Endodermal cell (in vitro differentiated cells): ENCODE data around the gene LCE3C. TPM values are rescaled to one million over a fixed set of nuclear protein-coding genes. Genes with fewer than 3 reads are reported as not detected.

ENCODE experiments used
- DNase-seq: peaks from one replicate; pipeline ENCODE4 v3.0.0-alpha.2; 2017
- H3K27ac ChIP-seq: 2 replicates; pipeline ENCODE4 v1.5.1; 2013; ENCODE audit warnings: mild to moderate bottlenecking, low read depth, low read length, moderate library complexity
- H3K27me3 ChIP-seq: 2 replicates; pipeline ENCODE4 v1.6.1; 2013; ENCODE audit warnings: mild to moderate bottlenecking, low read length, moderate library complexity; ENCODE audit not compliant: insufficient read depth, control insufficient read depth, poor library complexity, severe bottlenecking
- H3K36me3 ChIP-seq: 2 replicates; pipeline ENCODE4 v1.7.0; 2013; ENCODE audit warnings: mild to moderate bottlenecking, low read length, moderate library complexity; ENCODE audit not compliant: control insufficient read depth, insufficient read depth
- H3K4me1 ChIP-seq: one replicate; pipeline ENCODE4 v1.7.0; 2013; ENCODE audit warnings: low read length; ENCODE audit not compliant: control insufficient read depth, insufficient read depth
- H3K4me3 ChIP-seq: 2 replicates; pipeline ENCODE4 v1.5.1; 2013; ENCODE audit warnings: mild to moderate bottlenecking, low read length, moderate library complexity
- H3K9ac ChIP-seq: 2 replicates; pipeline ENCODE4 v1.6.1; 2013; ENCODE audit warnings: mild to moderate bottlenecking, low read length, moderate library complexity; ENCODE audit not compliant: poor library complexity, severe bottlenecking; ENCODE audit errors: extremely low read depth
- H3K9me3 ChIP-seq: 2 replicates; pipeline ENCODE4 v1.6.1; 2013; ENCODE audit warnings: mild to moderate bottlenecking, low read length, moderate library complexity; ENCODE audit not compliant: control insufficient read depth
- H3K27ac Mint-ChIP-seq: 2 replicates; pipeline ENCODE4 v1.8.0; 2020; ENCODE audit warnings: mixed read lengths
- H3K27me3 Mint-ChIP-seq: 2 replicates; pipeline ENCODE4 v1.8.0; 2021; ENCODE audit warnings: mild to moderate bottlenecking, mixed read lengths; ENCODE audit not compliant: insufficient read depth
- H3K36me3 Mint-ChIP-seq: 2 replicates; pipeline ENCODE4 v1.8.0; 2020; ENCODE audit warnings: low read depth, mixed read lengths
- H3K4me1 Mint-ChIP-seq: 2 replicates; pipeline ENCODE4 v1.8.0; 2020; ENCODE audit warnings: mixed read lengths
- H3K4me3 Mint-ChIP-seq: 2 replicates; pipeline ENCODE4 v1.8.0; 2020; ENCODE audit warnings: mild to moderate bottlenecking, moderate library complexity, mixed read lengths
- H3K9me3 Mint-ChIP-seq: 2 replicates; pipeline ENCODE4 v1.8.0; 2020; ENCODE audit warnings: mild to moderate bottlenecking, mixed read lengths
- WGBS, 2 experiments: methylation state at CpG; one replicate each; pipeline versions ENCODE4 v1.1.5 to v1.1.7; 2013; ENCODE audit warnings: missing lambda C conversion rate in 2 of 2, mixed read lengths in 1 of 2; ENCODE audit not compliant: insufficient coverage in 1 of 2, insufficient read length in 1 of 2; 5-methylcytosine and 5-hydroxymethylcytosine counted together
- total RNA-seq, 2 donors: library from RNA; stranded (reverse); fragmentation: NEBNext Ultra II Directional in 1 of 2; extraction: Animal tissue kit (Norgen Biotek cat#: 25700) in 1 of 2; gene quantifications; 2 replicates in 1 of 2; 3 replicates in 1 of 2; pipeline ENCODE4 v1.2.1, GENCODE V29; 2021
- TF ChIP-seq, protein P1 (sequence below): fragments of 200-600 bp; sonication (generic); conservative IDR thresholded peaks from 2 replicates; pipeline ENCODE4 v1.5.0; 2021; ENCODE audit warnings: antibody characterized with exemption, mild to moderate bottlenecking

Gene LCE3C
- total RNA-seq, 2 donors from 2014 or later: not detected

DNA sequence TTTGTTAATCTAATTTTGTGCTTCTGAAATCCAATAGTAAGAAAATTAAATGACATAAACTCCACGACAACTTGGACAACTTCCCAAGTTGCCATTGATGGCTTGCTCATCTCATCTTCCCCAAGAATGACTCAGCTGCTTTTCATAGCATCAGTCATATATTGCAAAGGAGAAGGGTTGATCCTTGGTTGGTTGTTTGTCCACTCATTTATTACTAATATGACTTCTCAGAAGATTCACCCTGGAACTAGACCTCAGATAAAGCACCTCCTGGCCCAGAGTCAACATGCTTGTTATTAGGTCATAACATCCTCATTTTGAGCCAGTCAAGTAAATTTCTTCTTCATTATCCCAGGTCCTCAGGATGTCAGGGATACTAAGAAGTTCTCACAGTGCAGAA, 17.4 kb upstream of the LCE3C start:
- 67% methylated on average over 1 of the region's 1 CpG; no CpG with 5 or more reads in 1 of the 2 experiments for WGBS, 2 experiments
- peaks cover 88% of the 10 kb centered on the region for H3K9me3 Mint-ChIP-seq

DNA sequence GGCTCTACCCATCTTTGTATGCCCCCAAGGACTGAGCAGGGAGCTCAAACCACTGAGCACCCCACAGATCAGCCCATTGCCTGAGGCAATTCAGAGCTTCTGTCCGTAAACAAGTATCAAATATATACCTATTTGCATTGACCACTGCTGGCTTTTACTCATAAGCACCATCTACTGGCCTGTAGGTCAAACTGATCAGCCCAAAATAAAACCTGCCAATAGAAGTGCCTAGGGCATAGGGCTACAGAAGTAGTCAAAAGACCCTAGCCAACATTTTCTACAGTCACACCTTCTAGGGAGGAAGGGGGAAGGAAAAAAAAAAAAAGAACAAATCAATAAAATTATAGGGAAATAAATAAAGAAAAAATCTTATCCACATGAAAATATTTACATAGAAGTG, 14.4 kb upstream of the LCE3C start:
- Histone ChIP-seq H3K36me3 (no peaks in the 10 kb centered on the region), H3K9ac (no peak overlapping the region), H3K27me3 (no peaks in the 10 kb centered on the region), H3K27ac (no peak overlapping the region), H3K4me1 (no peaks in the 10 kb centered on the region), H3K4me3 (no peak overlapping the region), H3K9me3 (peaks cover 16% of the 10 kb centered on the region)
- Mint-ChIP-seq H3K4me3 (no peak overlapping the region), H3K9me3 (peaks cover 79% of the 10 kb centered on the region), H3K27ac (no peak overlapping the region), H3K27me3 (no peaks in the 10 kb centered on the region), H3K36me3 (no peaks in the 10 kb centered on the region), H3K4me1 (no peaks in the 10 kb centered on the region)
- DNase-seq: no peak
- WGBS, 2 experiments: no CpG with 5 or more reads among the region's 1 CpG
- TF ChIP-seq, protein P1, sequence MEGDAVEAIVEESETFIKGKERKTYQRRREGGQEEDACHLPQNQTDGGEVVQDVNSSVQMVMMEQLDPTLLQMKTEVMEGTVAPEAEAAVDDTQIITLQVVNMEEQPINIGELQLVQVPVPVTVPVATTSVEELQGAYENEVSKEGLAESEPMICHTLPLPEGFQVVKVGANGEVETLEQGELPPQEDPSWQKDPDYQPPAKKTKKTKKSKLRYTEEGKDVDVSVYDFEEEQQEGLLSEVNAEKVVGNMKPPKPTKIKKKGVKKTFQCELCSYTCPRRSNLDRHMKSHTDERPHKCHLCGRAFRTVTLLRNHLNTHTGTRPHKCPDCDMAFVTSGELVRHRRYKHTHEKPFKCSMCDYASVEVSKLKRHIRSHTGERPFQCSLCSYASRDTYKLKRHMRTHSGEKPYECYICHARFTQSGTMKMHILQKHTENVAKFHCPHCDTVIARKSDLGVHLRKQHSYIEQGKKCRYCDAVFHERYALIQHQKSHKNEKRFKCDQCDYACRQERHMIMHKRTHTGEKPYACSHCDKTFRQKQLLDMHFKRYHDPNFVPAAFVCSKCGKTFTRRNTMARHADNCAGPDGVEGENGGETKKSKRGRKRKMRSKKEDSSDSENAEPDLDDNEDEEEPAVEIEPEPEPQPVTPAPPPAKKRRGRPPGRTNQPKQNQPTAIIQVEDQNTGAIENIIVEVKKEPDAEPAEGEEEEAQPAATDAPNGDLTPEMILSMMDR: no peak

More for the DNA sequence above, 17.4 kb upstream of the LCE3C start:
- Mint-ChIP-seq H3K27ac (no peak overlapping the region), H3K36me3 (no peaks in the 10 kb centered on the region), H3K4me1 (no peaks in the 10 kb centered on the region), H3K27me3 (no peaks in the 10 kb centered on the region), H3K4me3 (no peak overlapping the region)
- Histone ChIP-seq H3K36me3 (no peaks in the 10 kb centered on the region), H3K9me3 (peaks cover 40% of the 10 kb centered on the region), H3K4me1 (no peaks in the 10 kb centered on the region), H3K9ac (no peak overlapping the region), H3K27me3 (no peaks in the 10 kb centered on the region), H3K27ac (no peak overlapping the region), H3K4me3 (no peak overlapping the region)
- TF ChIP-seq, protein P1: no peak
- DNase-seq: no peak

DNA sequence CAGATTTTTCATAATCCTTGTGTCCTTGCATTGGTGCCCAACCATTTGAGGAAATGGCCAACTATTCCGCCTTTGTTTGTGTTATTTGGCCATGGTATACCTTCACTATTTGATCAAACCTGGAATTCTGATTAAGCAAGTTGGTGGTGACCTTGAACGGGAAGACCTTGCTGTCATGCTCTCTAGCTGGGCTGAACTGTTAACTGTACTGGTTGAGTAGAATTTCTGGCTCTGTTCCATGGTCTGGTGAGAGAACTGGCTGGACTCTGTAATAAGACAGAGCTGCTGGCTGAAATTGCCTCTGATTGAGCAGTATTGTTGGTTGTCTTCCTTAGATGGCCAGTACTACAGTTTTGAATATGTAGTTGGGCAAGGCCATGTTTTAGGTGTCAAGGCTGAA, 3.0 kb upstream of the LCE3C start:
- no peak overlapping the region for H3K4me3 Mint-ChIP-seq
- TF ChIP-seq, protein P1: no peak
- WGBS, 2 experiments: no CpG with 5 or more reads among the region's 2 CpGs
- no peaks in the 10 kb centered on the region for H3K4me1 Mint-ChIP-seq
- H3K27me3 Mint-ChIP-seq: no peaks in the 10 kb centered on the region
- Histone ChIP-seq H3K9ac (no peak overlapping the region), H3K27ac (no peak overlapping the region), H3K4me3 (no peak overlapping the region), H3K36me3 (no peaks in the 10 kb centered on the region), H3K4me1 (no peaks in the 10 kb centered on the region), H3K27me3 (no peaks in the 10 kb centered on the region), H3K9me3 (no peaks in the 10 kb centered on the region)
- no peak for DNase-seq
- H3K27ac Mint-ChIP-seq: no peak overlapping the region
- H3K9me3 Mint-ChIP-seq: peaks cover 71% of the 10 kb centered on the region
- no peaks in the 10 kb centered on the region for H3K36me3 Mint-ChIP-seq
